ENCODE measurements around the gene CD82. TPM values are rescaled to one million over a fixed set of nuclear protein-coding genes. Genes with fewer than 3 reads are reported as not detected.

Gene CD82
- total and polyA plus RNA-seq, 2 donors from 2014 or later: 59.3 to 94.4 TPM

DNA sequence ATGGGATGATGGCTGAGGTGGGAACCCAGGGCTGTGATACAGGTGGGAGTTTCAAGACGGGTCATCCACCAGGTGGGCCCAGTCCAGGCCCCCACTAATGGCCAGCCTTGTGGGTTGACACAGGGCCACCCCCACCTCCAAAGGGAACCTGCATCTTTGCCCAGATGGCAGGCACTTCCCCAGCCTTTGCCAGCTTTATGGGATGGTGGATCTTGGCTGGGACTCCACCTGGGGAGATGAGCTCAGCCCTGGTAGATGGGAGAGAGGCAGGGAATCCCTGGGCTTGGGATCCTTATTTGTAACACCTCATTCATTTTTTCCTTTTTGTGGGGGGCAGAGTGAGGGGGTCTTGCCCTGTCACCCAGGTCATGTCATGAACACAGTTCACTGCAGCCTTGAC is 33.4 kb downstream of the CD82 start:
- Histone ChIP-seq H3K36me3 (ENCODE audit: control insufficient read depth in 2 of 3, insufficient read depth in 3 of 3, low read length in 3 of 3) (peaks cover 0 to 2% (median 0%) of the 10 kb centered on the region in 3 donors), H3K4me3 (ENCODE audit: low read length in 3 of 3) (no peak overlapping the region), H3K27ac (ENCODE audit: low read depth in 2 of 2, low read length in 2 of 2) (no peak overlapping the region), H3K4me1 (ENCODE audit: control insufficient read depth in 2 of 3, insufficient read depth in 2 of 3, low read depth in 1 of 3, low read length in 3 of 3) (no peaks in the 10 kb centered on the region), H3K9me3 (ENCODE audit: control insufficient read depth in 2 of 3, insufficient read depth in 1 of 3, low read length in 3 of 3) (no peaks in the 10 kb centered on the region), H3K9ac (ENCODE audit: low read length in 3 of 3) (no peak overlapping the region), H3K27me3 (ENCODE audit: control insufficient read depth, insufficient read depth, low read length) (no peaks in the 10 kb centered on the region)
- intact Hi-C loops (cut with DNase I): no loop called here
- DNase-seq (no peak), FAIRE-seq (no peak)
- TF ChIP-seq, protein P1, sequence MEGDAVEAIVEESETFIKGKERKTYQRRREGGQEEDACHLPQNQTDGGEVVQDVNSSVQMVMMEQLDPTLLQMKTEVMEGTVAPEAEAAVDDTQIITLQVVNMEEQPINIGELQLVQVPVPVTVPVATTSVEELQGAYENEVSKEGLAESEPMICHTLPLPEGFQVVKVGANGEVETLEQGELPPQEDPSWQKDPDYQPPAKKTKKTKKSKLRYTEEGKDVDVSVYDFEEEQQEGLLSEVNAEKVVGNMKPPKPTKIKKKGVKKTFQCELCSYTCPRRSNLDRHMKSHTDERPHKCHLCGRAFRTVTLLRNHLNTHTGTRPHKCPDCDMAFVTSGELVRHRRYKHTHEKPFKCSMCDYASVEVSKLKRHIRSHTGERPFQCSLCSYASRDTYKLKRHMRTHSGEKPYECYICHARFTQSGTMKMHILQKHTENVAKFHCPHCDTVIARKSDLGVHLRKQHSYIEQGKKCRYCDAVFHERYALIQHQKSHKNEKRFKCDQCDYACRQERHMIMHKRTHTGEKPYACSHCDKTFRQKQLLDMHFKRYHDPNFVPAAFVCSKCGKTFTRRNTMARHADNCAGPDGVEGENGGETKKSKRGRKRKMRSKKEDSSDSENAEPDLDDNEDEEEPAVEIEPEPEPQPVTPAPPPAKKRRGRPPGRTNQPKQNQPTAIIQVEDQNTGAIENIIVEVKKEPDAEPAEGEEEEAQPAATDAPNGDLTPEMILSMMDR (IDR thresholded peaks at IDR 0.05; ENCODE audit: borderline replicate concordance, extremely low read depth, insufficient read depth): no peak

DNA sequence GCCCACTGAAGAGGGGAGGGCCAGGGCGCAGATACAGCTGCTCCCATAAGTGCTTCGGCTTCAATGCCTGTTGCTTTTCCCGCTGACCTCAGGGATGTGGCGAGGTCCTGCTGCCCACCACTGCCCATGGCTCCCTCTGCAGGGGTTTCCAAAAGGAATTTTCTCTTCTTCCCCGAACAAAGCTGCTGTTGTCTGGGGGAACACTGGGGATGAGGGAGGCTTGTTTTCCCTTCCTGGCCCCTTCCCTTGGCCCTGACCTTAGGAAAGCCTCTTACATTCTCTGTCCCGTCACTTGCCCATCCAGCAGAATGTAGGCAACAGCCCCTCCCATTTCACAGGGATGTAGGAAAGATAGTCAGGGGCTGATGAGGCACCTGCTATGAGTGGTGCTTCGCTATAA is 34.8 kb downstream of the CD82 start:
- no peaks in the 10 kb centered on the region for H3K4me1 ChIP-seq (ENCODE audit: control insufficient read depth in 2 of 3, insufficient read depth in 2 of 3, low read depth in 1 of 3, low read length in 3 of 3)
- no peak overlapping the region for H3K9ac ChIP-seq (ENCODE audit: low read length in 3 of 3)
- TF ChIP-seq, protein P1 (IDR thresholded peaks at IDR 0.05; ENCODE audit: borderline replicate concordance, extremely low read depth, insufficient read depth): no peak
- intact Hi-C loops (cut with DNase I): no loop called here
- no peaks in the 10 kb centered on the region for H3K27me3 ChIP-seq (ENCODE audit: control insufficient read depth, insufficient read depth, low read length)
- H3K4me3 ChIP-seq (ENCODE audit: low read length in 3 of 3): no peak overlapping the region
- H3K36me3 ChIP-seq (ENCODE audit: control insufficient read depth in 2 of 3, insufficient read depth in 3 of 3, low read length in 3 of 3): peaks cover 0 to 2% (median 0%) of the 10 kb centered on the region in 3 donors
- H3K27ac ChIP-seq (ENCODE audit: low read depth in 2 of 2, low read length in 2 of 2): no peak overlapping the region
- DNase-seq (no peak), FAIRE-seq (no peak)
- H3K9me3 ChIP-seq (ENCODE audit: control insufficient read depth in 2 of 3, insufficient read depth in 1 of 3, low read length in 3 of 3): no peaks in the 10 kb centered on the region

DNA sequence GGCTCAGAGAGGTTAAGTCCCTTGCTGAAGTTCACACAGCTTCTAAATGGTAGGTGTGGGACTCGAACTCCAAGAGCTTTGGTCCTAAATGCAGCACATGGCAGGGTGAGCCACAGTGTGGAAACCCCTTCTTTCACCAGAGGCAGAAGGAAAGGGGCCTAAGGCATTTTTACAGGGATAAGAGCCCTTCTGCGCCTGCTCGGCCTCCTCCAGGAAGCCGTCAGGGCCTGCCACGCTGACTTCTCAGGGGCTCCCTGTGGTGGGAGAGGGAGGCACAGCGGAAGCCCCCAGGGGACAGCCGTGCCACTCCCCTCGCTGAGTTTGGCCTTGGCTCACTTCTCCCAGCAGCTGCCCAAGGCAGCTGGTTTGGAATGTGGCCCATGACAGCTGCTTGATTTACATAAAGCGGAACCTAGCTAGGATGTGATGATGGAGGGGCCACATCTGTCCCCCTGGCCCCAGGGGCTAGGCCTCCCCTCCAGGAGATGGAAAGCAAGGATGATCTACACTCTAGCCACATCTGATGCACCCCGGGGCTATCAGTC is 35.4 kb downstream of the CD82 start:
- intact Hi-C loops (cut with DNase I): no loop called here
- no peak for FAIRE-seq
- H3K9me3 ChIP-seq (ENCODE audit: control insufficient read depth in 2 of 3, insufficient read depth in 1 of 3, low read length in 3 of 3): no peaks in the 10 kb centered on the region

More for the DNA sequence above, 35.4 kb downstream of the CD82 start:
- Histone ChIP-seq H3K4me3 (ENCODE audit: low read length in 3 of 3) (no peak overlapping the region), H3K27ac (ENCODE audit: low read depth in 2 of 2, low read length in 2 of 2) (no peak overlapping the region), H3K4me1 (ENCODE audit: control insufficient read depth in 2 of 3, insufficient read depth in 2 of 3, low read depth in 1 of 3, low read length in 3 of 3) (no peaks in the 10 kb centered on the region), H3K9ac (ENCODE audit: low read length in 3 of 3) (no peak overlapping the region), H3K27me3 (ENCODE audit: control insufficient read depth, insufficient read depth, low read length) (no peaks in the 10 kb centered on the region), H3K36me3 (ENCODE audit: control insufficient read depth in 2 of 3, insufficient read depth in 3 of 3, low read length in 3 of 3) (peaks cover 0 to 2% (median 0%) of the 10 kb centered on the region in 3 donors)
- DNase-seq: peak in 3 of 5 donors; percentile 48 to 61 (median 55)
- TF ChIP-seq, protein P1 (IDR thresholded peaks at IDR 0.05; ENCODE audit: borderline replicate concordance, extremely low read depth, insufficient read depth): no peak

Measured in kidney (tissue), 14 donors.